HG03565 (cell line): Measurements from ENCODE around the gene PNMA5.

Source experiments
- ATAC-seq: cut with Tn5 transposase; IDR thresholded peaks from one replicate; pipeline ENCODE4 v1.9.1; 2021; ENCODE audit warnings: mild to moderate bottlenecking, moderate library complexity; ENCODE audit not compliant: unreplicated experiment

The PNMA5 gene

GRCh38 chrX:152959626-152960025 is 34.3 kb downstream of the PNMA5 start:
- no peak for ATAC-seq

GRCh38 chrX:152958524-152959465 is 35.1 kb downstream of the PNMA5 start:
- peak; percentile 95 for ATAC-seq

- ATAC-seq, result no peak
These were observed 35.9 kb downstream of the PNMA5 start for GRCh38 chrX:152958047-152958446.

- no peak for ATAC-seq
These were observed 43.1 kb downstream of the PNMA5 start for GRCh38 chrX:152950786-152951185.

GRCh38 chrX:152949114-152949513 is 44.8 kb downstream of the PNMA5 start:
- no peak for ATAC-seq

GRCh38 chrX:152946681-152947080 is 47.2 kb downstream of the PNMA5 start:
- ATAC-seq, result no peak

- no peak for ATAC-seq
These were observed 48.6 kb downstream of the PNMA5 start for GRCh38 chrX:152945021-152945979.

- no peak for ATAC-seq
These were observed 50.1 kb downstream of the PNMA5 start for GRCh38 chrX:152943826-152944225.

GRCh38 chrX:152942077-152942442 is 51.9 kb downstream of the PNMA5 start:
- ATAC-seq, result no peak

- peak; percentile 96 for ATAC-seq
These were observed 52.4 kb downstream of the PNMA5 start for GRCh38 chrX:152941328-152942076.
